Neutrophil (primary cell): ENCODE results near the gene BCL7B.

Experiments used
- H3K27ac ChIP-seq: fragments of 200-600 bp; sonication (generic); 2 replicates; pipeline ENCODE4 v1.5.1; 2016; ENCODE audit warnings: mild to moderate bottlenecking, moderate library complexity
- H3K27me3 ChIP-seq: fragments of 200-600 bp; sonication (generic); 2 replicates; pipeline ENCODE4 v1.6.0; 2016; ENCODE audit warnings: mild to moderate bottlenecking
- H3K36me3 ChIP-seq: fragments of 200-600 bp; sonication (generic); 2 replicates; pipeline ENCODE4 v1.5.1; 2017
- H3K4me1 ChIP-seq, 2 experiments: fragments of 200-600 bp in 1 of 2; sonication (generic) in 1 of 2; 1 replicate in 1 of 2; 2 replicates in 1 of 2; pipeline versions ENCODE4 v1.5.1 to v1.6.1; 2013 to 2016; ENCODE audit warnings: low read depth in 1 of 2, low read length in 1 of 2, mild to moderate bottlenecking in 1 of 2, moderate library complexity in 1 of 2; ENCODE audit not compliant: control insufficient read depth in 1 of 2, insufficient read depth in 1 of 2
- H3K4me3 ChIP-seq, 2 experiments: fragments of 200-600 bp in 1 of 2; sonication (generic) in 1 of 2; 1 replicate in 1 of 2; 2 replicates in 1 of 2; pipeline ENCODE4 v1.5.1; 2013 to 2016; ENCODE audit warnings: low read depth in 1 of 2, low read length in 1 of 2, mild to moderate bottlenecking in 1 of 2, moderate library complexity in 1 of 2
- H3K9me3 ChIP-seq: fragments of 200-600 bp; sonication (generic); 2 replicates; pipeline ENCODE4 v1.5.1; 2016
- CTCF ChIP-seq: fragments of 200-600 bp; sonication (generic); IDR thresholded peaks from 2 replicates; pipeline ENCODE4 v1.5.1; 2016; ENCODE audit warnings: antibody characterized with exemption

BCL7B gene

GRCh38 chr7:73521636-73522104, 35.8 kb downstream of the BCL7B start:
- H3K27me3 ChIP-seq, result no peaks in the 10 kb centered on the region
- H3K27ac ChIP-seq, result peak overlapping the region; percentile 85
- H3K36me3 ChIP-seq, result no peaks in the 10 kb centered on the region
- peaks cover 36 to 38% of the 10 kb centered on the region in 2 experiments for H3K4me1 ChIP-seq
- peak overlapping the region; percentile 87 to 89 for H3K4me3 ChIP-seq
- no peak for TF ChIP-seq CTCF
- no peaks in the 10 kb centered on the region for H3K9me3 ChIP-seq

GRCh38 chr7:73520673-73521635, 36.5 kb downstream of the BCL7B start:
- H3K4me3 ChIP-seq, result peak overlapping the region; percentile 87 to 89
- no peaks in the 10 kb centered on the region for H3K9me3 ChIP-seq
- H3K27ac ChIP-seq, result peak overlapping the region; percentile 85
- H3K4me1 ChIP-seq, result peaks cover 36 to 38% of the 10 kb centered on the region in 2 experiments
- no peak for TF ChIP-seq CTCF
- no peaks in the 10 kb centered on the region for H3K27me3 ChIP-seq
- peaks cover under 1% of the 10 kb centered on the region for H3K36me3 ChIP-seq

DNA sequence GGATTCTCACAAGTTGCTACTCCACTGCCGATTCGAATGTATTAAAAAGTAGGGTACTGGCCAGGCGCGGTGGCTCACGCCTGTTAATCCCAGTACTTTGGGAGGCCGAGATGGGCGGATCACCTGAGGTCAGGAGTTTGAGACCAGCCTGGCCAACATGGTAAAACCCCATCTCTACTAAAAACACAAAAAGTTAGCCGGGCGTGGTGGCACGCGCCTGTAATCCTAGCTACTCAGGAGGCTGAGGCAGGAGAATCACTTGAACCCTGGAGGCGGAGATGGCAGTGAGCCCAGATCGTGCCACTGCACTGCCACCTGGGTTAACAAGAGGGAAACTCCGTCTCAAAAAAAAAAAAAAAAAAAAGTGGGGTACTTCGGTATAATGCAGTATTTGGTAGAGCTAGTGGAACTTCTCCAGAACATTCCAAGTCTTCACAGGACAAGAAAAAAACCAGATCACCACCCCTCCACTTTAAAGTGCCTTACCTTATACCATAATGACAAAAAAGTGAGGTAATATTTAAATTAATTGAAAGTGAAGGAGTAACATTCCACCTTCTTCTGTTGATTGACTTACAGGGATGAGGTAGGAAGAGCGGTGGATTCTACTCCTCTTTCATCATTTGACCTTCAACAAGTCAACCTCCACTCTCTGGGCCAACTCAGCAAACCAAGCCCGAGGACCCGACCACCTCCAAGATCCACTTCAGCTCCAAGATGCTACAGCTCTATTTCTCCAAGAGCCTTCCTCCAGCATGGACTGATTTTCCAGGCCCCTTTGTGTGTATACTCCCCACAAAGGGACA, 37.4 kb downstream of the BCL7B start:
- TF ChIP-seq CTCF, result no peak
- Histone ChIP-seq H3K27me3 (no peaks in the 10 kb centered on the region), H3K4me3 (no peak overlapping the region), H3K27ac (peak overlapping the region; percentile 85), H3K4me1 (peaks cover 31% of the 10 kb centered on the region in 2 experiments), H3K9me3 (no peaks in the 10 kb centered on the region), H3K36me3 (peaks cover 6% of the 10 kb centered on the region)

- Histone ChIP-seq H3K4me3 (no peak overlapping the region), H3K9me3 (no peaks in the 10 kb centered on the region), H3K4me1 (peaks cover 31% of the 10 kb centered on the region in 2 experiments), H3K27ac (no peak overlapping the region), H3K27me3 (no peaks in the 10 kb centered on the region), H3K36me3 (peaks cover 15% of the 10 kb centered on the region)
- TF ChIP-seq CTCF, result no peak
These were observed 39.0 kb downstream of the BCL7B start for GRCh38 chr7:73518470-73518869.

- Histone ChIP-seq H3K36me3 (peaks cover 15% of the 10 kb centered on the region), H3K4me3 (no peak overlapping the region), H3K27me3 (no peaks in the 10 kb centered on the region), H3K9me3 (no peaks in the 10 kb centered on the region), H3K4me1 (peaks cover 24 to 25% of the 10 kb centered on the region in 2 experiments), H3K27ac (no peak overlapping the region)
- no peak for TF ChIP-seq CTCF
These were observed 40.1 kb downstream of the BCL7B start for GRCh38 chr7:73517241-73517995.
